Glomerular visceral epithelial cell (primary cell): Measurements from ENCODE around the gene GSDME.

Experiments
- DNase-seq: peaks from one replicate; pipeline ENCODE4 v3.0.0-alpha.2; 2016; ENCODE audit errors: extremely low spot score

GSDME gene

GRCh38 chr7:24705461-24705954, 51.8 kb downstream of the GSDME start:
- DNase-seq, result no peak

DNA sequence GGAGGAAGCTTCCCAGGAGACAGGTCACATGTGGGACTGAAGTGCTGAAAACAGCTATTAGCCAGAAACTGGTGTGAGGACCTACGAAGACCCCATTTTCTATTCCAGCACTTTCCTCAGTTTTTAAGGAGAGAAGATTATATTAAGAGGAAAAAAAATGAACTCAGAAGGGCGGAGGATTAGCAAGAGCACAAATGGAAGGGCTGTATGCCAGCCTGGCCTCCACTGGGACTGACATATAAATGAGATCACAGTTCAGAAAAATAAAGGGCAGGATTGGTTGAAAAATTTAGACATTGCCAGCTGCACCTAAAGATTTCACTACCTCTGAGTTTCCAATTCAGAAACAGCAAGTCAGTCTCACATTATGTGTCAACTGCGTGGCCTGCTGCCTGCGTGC, 53.0 kb downstream of the GSDME start:
- DNase-seq, result no peak

DNA sequence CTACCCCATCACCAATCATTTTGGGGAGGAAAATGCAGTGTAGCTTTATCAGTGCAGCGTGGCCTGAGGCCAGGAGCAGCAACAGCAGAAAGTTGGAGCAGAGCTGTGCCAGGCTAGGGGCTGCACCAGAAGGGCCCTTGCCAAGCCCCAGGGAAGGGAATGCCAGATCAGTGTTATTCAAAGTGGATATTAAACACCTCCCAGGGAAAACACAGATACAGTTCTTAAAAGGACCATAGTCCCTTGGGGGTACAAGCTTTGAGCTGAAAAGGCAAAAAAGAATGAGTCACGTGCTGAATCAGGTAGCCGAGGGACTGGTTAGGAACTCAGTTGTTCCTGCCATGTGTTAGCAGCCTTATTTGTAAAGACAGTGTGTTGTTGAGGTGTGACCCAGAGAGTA, 54.0 kb downstream of the GSDME start:
- DNase-seq, result no peak

GRCh38 chr7:24702755-24703154, 54.5 kb downstream of the GSDME start:
- DNase-seq, result no peak

- DNase-seq, result peak; percentile 85
These were observed 55.7 kb downstream of the GSDME start for GRCh38 chr7:24701261-24702235.

- peak; percentile 39 for DNase-seq
These were observed 56.6 kb downstream of the GSDME start for GRCh38 chr7:24700521-24701260.

- DNase-seq, result no peak
These were observed 58.6 kb downstream of the GSDME start for GRCh38 chr7:24698531-24699266.

DNA sequence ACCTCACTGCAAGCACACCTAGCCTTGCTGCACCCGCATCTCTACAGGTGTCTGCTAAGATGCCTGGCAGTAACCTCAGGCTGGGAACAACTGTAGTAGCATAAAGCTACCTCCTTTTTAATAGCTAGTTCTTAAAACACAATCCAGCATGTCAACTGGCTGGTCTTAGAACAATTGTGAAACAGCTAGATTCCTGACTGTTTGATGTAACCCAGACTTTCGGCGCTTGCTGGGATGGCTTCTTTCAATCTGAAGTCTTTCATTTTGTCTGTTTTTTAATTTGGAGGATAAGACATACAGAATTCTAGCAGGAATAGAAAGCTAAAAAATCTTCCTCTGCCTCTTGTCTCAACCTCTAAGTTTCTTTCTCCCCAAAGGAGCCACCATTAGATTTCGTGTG, 59.8 kb downstream of the GSDME start:
- no peak for DNase-seq

DNA sequence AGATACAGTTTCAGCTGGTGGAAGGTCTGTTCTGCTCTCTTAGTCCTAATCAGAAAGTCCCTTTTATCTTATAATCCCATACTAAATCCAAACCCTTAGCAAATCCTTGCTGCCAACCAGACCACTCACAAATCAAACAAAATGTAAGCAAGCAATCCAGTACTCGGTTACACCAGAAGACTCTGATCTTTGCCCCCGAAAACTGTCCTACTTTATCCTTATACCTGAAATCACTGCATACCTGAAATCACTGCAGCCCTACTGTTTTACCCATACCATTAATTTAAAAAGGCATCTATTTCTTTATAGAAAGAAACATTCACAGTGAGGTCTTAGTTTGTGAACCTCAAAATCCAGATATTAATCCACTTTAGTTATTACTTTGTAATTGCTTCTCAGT, 64.7 kb downstream of the GSDME start:
- no peak for DNase-seq

GRCh38 chr7:24690251-24690650, 67.0 kb downstream of the GSDME start:
- no peak for DNase-seq

DNA sequence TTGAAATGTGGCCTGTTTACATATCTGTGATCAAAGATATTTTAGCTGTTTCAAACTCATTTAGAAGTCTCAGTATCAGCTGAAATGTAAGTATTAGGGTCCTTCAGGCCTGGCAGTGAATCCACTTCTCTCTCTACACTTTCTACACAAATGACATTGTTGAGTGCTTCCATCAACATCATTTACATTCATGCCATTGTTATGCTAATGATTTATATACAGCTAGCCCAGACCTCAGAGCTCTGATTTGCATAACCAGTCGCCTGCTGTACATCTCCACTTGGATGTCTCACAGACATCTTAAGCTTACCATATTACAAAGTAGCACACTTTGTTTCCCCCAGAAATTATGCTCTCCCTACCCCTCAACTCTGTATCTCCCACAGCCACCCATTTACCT, 71.6 kb downstream of the GSDME start:
- no peak for DNase-seq

- no peak for DNase-seq
These were observed 86.5 kb downstream of the GSDME start for GRCh38 chr7:24670782-24671181.

- no peak for DNase-seq
These were observed 87.2 kb downstream of the GSDME start for GRCh38 chr7:24669971-24670591.

DNA sequence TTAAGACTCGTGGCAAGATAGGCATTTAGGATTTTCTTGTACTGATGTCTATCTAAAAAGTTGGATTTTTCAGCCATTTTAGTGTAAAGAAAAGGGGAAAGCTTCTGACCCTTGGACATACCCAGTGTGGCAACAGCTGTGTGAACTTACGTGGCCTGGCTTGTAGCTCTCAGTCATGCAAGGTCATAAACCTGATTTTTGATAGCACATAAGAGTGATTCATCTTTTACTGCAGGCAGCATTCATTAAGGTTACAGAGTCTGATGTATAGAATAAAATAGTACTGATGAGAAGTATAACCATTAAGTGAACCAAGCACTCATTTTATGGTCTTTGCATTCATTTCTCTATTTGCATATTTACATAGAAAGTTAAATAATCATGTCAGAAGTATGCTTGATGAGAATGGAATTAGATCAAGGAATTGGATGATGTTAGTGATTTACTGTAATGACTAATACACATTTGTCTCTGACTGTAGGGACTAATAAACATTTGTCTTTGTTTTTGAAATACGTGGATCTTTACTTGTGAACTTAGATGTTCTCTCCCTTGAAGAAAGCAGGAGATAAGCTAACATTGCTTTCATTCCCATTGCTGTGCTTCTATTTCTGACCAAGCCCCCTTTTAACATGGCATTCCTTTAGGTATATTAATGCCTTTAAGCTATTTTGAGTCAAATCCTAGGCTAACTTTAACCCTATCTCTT, 88.2 kb downstream of the GSDME start:
- DNase-seq, result no peak

- peak; percentile 48 for DNase-seq
These were observed 91.5 kb downstream of the GSDME start for GRCh38 chr7:24665564-24666294.

DNA sequence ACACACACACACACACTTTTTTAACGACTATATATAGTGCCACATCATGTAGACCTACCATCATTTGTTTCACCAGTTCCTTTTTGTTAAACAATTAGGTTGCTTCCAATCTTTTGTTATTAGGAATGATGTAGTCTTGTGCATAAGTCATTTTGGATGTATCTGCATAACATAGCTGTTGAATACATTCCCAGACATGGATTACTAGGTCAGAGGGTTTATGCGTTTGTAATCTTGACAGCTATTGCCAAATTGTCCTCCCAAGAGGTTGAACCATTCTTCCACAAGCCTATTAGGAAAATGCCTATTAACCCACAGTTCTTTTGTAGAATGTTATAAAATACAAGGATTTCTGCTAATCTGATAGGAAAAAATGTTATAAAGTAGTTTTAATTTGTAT, 96.7 kb downstream of the GSDME start:
- no peak for DNase-seq

- DNase-seq, result no peak
These were observed 97.8 kb downstream of the GSDME start for GRCh38 chr7:24659505-24659904.

GRCh38 chr7:24657980-24658379, 99.3 kb downstream of the GSDME start:
- no peak for DNase-seq

GRCh38 chr7:24656608-24657007, 100.7 kb downstream of the GSDME start:
- DNase-seq, result no peak

DNA sequence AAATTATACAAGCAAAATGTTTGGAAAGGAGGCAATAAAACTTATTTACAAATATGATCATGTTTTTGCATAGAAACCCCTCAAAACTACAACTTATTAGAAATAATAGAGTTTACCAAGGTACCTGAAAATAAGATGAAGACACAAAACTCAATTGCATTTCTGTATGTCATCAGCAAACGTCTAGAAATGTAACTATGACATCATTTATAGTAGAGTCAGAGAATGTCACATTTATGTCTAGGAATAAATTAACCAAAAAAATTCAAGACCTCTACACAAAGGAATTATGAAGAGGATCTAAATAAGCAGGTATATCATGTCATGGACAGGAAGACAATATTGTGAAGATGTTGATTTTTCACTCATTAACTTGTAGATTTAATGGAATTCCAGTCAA, 103.0 kb downstream of the GSDME start:
- no peak for DNase-seq
